Posterior cingulate gyrus (tissue), 11 donors: ENCODE results near the gene UIMC1.
A peak's percentile ranks its signal among the peaks of the same experiment; 100 is the strongest.

Experiments
- DNase-seq, 10 donors: peaks; one replicate each; pipeline versions ENCODE4 v3.0.0 to v3.0.0-alpha.2; 2020 to 2021; ENCODE audit warnings: mixed read lengths in 3 of 10
- intact Hi-C: fragments of 100-400 bp; cut with DNase I; formaldehyde crosslinking; loops from one replicate; pipeline ENCODE4 v1.15.1; 2023

The UIMC1 gene

DNA sequence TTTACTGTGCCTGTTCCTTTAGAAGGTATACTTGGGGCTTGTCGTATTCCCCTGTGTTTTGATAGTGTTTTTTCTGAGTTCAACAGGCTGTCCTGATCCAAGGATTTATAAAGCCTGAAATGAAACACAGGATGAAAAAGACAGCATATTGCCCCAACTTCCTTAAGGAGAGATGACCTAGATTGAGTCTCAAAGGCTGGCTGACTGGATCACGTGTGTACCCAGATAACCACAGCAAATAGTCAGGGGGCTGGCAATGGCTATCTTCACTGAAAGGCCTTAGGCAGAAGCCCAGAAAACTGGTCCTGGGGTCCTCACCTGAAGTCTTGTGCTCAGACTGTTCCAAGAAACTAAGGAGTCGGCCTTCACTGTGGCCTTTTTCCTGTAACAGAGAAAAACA, 99.8 kb downstream of the UIMC1 start:
- intact Hi-C loops, result no loop called here

DNA sequence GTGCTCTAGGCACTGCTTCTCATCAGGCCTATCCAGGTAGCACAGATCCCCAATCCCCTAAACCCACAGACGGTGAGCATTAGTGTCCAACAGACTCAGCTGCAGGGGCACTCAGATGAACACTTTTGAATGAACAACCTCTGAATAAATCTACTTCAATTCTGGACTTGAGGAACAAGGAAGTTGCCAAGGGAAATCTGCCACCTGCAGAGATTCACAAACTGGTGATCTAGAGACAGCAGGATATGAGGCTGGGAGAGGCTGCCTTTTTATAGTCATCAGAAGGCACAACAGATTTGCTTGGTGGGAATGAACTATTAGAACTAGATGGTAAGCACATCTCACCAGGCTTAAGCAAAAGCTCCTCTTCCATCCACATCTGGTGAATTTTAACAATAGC, 100.5 kb downstream of the UIMC1 start:
- DNase-seq, result no peak
- intact Hi-C loops, result no loop called here

More for the DNA sequence above, 99.8 kb downstream of the UIMC1 start:
- DNase-seq, result no peak

DNA sequence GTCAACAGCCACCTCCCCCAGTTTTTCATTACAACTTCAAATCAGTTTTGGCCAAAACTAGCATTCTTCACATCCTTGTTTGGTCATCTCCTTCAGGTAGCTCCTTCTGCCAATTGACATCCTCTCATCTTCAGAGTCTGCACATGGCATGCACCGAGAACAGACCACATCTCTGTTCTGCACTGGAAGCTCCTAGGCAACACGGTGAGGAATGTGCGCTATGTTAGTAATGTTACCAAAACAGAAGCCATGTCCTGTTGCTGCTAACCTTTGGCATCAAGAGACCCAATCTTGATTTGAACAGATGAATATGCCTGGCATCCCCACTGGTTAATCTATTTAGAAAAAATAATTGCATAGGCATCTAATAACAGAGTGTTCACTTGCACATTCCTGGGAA, 102.3 kb downstream of the UIMC1 start:
- intact Hi-C loops, result no loop called here
- no peak for DNase-seq

DNA sequence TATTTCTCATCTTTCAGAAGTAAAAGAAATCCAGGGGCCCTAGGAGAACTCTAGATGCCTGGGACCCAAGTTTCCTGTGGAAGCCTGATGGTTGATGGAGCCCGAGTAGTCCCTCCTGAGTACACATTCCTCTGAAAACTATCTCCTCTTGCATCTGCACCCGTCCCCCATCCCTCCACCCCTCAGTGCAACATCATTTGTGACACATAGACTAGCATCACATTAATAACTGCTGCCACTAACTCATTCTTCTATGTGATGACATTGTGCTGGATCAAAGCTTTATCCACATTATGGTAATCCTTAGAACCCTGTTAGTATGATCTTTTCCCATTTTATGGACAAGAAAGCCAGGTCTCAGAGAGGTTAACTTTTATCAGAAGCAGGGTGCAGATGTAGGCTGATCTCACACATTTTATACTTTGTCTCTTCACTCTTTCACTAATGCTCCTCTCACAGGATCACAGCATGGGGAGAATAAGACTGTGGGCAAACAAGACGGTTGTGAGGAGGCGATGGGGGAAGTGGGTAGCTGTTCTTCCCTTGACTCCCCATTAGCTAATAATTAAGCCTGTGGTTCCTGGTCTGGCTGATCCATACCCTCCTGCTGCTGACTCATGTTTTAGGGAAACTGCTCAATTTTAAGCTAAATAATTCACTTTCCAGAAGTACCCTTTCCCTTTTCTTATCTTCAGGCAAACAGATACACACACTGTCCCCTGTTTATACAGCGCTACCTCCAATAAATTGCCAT, 103.5 kb downstream of the UIMC1 start:
- DNase-seq, result no peak
- intact Hi-C loops, result no loop called here

DNA sequence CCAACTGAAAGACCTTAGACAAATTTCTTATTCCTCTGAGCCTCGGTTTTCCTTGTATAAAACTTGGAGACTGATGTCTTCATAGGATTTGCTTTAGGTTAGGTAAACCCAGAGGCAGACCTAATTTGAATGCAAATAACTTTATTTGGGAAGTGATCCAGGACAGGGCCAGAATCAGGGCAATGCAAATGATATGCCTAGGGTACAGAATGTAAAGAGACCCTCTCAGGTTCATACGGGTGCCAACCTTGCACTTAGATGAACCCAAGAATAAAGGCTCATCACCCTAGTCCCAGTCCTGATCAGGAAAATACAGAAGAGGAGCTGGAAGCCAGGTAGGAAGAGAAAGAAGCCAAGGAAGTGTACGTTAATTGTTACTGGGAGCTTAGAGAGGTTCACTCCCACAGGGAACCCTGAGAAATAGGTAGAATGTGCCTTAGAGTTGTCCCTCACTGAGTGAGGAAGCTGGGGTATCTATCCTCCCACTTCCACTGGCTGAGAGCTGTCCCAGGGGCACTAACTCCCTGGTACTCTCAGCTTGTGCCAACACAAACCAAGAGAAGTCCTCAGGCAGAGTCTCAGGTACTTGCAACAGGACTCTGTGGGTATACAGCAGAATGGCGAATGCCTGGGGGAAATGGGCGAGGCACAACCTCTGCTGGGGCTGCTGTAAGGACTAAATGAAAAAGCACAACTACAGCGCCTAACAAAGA, 104.3 kb downstream of the UIMC1 start:
- DNase-seq, result peak in 1 of 10 donors; percentile 44
- intact Hi-C loops, result no loop called here

DNA sequence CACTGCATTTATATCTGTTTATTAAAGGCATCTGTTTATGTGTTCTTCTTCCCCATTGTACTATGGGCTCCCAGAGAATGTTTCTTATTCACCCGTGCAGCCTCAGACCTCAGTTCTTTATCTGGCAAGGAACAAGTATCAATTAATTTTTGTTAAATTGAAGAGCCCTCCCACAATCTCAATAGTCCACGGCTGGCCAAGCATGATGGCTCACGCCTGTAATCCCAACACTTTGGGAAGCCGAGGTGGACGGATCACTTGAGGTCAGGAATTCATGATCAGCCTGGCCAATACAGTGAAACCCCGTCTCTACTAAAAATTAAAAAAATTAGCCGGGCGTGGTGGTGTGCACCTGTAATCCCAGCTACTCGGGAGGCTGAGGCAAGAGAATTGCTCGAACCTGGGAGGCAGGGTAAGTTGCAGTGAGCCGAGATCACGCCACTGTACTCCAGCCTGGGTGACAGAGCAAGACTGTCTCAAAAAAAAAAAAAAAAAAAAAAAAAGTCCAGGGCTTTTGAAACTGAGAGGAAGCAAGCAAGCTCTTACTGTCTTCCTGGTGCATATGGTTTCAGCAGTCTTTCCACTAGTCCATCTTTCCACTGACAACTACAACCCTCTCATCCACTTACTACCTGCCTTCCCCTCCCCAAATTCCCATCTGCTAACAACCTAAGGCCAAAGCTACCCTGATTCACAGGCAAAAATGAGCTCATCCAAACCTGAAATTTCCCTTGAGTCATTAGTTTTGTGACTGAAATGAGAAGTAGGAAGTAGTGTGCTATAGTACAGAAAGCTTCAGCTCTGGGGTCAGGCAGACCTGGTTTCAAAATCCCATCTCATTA, 105.1 kb downstream of the UIMC1 start:
- peak in 2 of 10 donors; percentile 43 to 47 for DNase-seq
- intact Hi-C loops, result no loop called here

DNA sequence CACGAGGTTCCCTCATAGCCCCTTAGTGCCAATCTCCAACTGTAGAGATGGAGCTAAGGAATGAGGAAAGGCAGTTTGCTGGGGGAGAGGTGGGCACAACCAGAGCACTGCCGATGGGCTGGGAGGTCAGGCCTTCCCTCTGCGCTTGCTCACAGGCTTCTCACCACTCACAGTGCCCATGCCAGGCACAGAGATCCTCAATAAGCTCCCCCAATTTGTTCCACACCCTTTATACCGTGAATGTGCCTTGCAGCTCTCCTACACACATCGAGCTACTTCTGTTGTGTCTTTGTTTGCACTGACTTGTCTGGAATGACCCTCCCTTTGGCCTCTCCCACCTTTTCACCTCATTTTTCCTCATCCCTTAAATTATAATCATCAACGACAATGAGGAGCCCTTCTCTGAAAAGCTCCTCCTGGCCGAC, 105.8 kb downstream of the UIMC1 start:
- DNase-seq, result peak in 1 of 10 donors; percentile 43
- intact Hi-C loops, result no loop called here

DNA sequence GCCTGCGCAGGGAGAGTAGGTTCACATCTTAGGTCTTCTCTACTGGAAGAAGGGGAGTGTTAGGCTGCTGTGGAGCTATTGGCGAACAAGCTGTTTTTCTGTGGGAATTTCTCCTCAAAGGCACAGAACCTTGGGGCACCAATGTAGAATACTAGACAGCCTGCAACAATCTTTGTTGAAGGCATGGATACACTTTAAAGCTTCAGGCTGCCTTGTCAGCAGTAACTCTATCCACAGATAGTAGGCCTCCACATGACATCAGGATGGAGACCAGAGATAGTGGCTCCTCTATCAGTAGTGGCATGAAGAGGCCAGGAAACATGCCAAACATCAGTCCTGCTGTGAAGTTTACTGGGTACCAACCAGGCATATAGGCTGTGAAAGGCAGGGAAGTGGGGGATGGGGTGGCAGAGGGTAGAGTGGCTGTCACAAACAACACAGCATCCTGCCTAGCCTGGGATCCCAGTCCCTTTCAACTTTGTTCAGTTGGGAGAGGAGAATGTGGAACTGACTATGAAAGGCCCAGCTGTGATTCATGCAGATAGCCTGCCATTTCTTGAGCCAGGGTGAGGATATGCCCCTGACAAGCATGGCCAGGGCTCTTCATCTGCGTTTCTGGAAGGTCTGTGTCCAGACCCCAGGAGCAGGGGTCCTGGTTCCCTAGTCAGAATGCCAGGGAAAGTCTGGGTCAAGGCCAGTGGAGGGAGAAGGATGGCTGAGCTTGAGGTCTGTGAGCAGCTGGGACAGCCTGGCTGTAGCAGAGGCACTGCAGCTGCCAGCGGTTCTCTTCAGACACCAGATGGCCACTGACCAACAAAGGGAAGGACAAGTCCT, 106.4 kb downstream of the UIMC1 start:
- intact Hi-C loops, result no loop called here
- peak in 2 of 10 donors; percentile 82 to 85 for DNase-seq

DNA sequence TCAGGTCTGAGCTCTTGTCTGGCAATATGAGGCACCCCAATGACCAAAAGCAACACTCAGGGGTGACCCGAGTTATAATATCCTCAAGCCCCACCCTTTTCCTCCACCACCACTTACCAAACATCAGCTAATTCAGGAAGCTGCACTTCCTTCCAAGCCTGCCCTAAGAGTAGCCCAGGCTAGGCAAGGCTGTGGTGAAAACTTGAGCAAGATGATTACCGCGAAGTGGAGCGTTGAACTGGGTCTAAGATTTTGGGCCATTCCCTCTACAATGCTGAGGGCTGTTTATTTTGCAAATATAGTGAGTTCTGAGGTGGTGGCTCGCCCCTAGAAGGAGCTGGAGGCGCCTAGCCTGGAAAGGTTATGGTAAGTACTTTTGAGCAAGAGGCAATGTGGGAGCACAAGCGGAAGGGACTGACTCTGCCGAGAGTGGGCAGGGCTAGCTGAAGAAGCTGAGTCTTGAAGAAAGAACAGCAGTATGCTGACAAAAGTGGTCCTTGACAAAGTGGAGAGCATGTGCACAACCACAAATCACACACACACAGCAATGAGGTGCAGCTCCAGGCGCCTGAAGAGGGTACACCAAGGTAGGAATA, 107.2 kb downstream of the UIMC1 start, which contains the start of gene HK3:
Gene HK3, minus strand, starts transcription at position 51 of the 596 bp plus-strand sequence. CDS start 3,187 bp downstream, outside the sequence.
- intact Hi-C loops, result no loop called here
- peak in 2 of 10 donors; percentile 59 to 70 for DNase-seq

DNA sequence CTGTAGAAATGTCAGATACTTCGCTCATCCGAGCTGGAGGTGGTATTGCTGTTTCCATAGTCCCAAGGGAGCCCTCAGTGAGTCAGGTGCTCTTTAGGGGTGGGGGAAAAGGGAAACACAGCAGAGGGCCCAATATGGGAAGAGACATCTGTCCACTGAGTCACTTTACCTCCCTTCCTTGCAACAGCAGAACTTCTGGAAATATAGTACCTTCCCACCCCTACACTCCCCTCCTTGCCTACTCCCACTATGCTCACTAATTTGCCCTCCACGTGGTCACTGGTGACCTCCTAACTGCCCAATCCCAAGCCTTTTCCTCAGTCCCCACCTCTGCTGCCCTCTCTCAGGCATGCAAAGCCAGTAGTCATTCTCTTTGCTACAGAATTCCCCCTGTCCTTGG, 109.3 kb downstream of the UIMC1 start:
- no peak for DNase-seq
- intact Hi-C loops, result no loop called here

DNA sequence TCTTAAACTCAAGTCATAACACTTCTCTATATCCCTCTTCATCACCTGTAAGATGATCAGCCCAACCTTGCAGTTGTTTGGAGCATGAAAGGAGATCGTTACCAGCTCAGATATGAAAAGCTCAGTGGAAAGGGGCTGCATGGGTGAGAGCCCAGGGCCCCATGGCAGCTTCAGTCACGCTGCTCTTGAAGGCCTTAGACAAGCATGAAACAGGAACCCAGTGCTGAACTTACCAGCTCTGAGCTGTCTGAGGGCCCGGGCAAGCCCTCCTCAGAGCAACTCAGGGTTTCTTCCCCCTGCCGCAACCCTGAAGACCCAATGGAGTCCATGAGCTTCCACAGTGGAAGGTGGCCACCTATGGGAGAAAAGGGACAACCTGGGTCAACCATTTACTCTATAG, 110.7 kb downstream of the UIMC1 start:
- DNase-seq, result peak in 1 of 10 donors; percentile 61
- intact Hi-C loops, result no loop called here

DNA sequence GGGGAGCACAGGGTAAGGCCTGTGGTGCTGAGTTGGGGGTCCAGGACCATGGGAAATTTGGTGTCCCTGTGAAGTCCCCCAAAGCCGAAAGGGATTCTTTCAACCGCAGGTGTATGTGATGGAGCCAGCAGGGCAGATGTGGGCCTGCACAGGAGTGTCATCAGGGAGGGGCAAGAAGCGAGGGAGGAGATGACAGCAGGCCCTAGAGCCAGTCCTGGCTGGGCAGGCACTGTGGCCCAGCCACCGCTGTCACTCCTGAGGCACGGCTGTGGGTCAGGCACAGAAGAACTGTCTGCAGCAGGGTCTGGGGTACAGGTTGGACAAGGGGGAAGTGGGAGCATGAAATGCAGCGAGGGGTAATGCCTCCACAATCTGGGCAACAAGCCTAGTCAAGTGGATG, 112.3 kb downstream of the UIMC1 start:
- peak in 1 of 10 donors; percentile 22 for DNase-seq
- intact Hi-C loops, result no loop called here

DNA sequence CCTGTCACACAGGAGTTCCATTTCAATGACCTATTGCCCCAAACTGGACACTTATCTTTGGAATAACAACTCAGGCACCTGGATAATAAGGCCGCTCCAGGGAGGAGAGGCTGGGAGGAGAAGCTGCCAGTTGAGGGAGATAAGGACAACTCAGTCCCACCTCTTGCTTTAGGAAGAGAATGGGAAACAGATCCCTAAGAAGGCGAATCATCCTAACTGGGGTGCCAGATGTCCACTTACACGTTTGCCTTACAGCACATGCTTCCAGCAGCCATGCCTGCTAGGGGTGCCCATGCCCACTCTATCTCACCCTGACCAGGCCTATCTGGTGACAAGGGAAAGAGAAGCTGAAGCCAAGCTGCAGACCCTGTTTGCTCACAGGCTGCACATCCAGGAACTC, 113.9 kb downstream of the UIMC1 start:
- no peak for DNase-seq
- intact Hi-C loops, result no loop called here

DNA sequence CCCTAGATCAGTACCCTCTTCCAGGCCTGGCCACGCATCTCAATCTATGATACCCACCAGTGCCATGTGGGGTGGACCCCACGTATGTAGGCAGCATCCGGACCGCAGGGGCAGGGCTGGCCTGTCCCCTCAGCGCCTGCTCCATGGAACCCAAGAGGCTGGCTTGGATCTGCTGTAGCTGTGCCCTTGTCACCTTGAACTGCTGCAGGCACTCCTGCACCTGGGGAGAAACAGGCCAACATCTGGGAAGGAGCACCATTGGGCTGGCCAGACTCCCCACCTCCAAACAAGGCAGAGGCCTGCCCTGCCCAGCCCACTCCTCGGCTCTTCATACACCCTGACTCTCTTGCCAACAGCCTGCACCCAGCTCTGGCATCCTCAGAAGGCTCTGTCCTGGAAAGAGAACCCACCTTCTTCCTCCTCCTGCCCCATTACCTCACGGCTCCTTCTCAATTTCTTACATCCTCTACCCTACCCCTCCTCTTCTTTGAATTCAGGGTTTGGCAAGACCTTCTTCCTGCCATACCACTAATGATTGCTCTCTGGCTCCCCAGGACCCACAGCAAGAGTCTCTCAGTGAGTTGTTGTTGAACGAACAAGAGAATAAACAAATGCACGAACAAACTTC, 115.1 kb downstream of the UIMC1 start:
- peak in 2 of 10 donors; percentile 55 to 65 for DNase-seq
- intact Hi-C loops, result no loop called here

DNA sequence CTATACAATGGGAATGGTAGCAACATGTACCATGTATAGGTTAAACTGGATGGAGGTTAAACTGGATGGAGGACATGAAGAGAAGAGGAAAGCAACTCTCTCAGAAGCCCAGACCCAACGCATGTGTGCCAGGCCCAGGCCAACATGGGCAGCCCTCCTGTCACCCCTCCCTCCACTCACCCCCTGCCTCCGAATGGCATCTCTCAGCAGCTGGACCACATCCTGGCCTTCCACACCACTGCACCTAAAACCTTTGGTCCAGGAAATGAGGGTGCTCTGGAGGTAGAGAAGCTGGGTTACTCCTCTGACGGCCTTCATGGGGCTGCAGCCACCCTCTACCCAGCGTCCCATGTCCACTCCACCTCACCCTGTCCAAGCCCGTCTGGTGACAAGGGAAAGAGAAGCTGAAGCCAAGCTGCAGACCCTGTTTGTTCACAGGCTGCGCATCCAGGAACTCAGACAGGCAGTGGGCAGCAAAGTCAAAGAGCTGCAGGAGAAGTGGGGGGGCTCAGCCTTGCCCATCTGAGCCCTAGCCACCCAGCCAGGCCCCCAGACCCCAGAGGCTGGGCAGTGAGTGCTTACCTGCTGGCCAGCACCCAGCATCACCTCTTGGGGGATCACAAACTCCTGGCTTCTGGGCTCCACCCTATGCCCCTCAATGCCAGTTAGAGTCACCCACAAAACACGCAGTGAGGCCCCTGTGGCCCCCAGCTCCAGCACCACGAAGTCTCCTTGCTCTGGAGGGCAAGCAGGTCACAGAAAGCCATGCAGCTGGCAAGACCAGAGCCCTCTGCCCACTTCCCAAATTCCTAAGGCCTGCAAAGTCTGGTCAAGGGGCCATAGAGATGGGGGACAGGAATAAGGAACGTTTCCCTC, 115.9 kb downstream of the UIMC1 start:
- intact Hi-C loops, result no loop called here
- peak in 2 of 10 donors; percentile 53 to 65 for DNase-seq

DNA sequence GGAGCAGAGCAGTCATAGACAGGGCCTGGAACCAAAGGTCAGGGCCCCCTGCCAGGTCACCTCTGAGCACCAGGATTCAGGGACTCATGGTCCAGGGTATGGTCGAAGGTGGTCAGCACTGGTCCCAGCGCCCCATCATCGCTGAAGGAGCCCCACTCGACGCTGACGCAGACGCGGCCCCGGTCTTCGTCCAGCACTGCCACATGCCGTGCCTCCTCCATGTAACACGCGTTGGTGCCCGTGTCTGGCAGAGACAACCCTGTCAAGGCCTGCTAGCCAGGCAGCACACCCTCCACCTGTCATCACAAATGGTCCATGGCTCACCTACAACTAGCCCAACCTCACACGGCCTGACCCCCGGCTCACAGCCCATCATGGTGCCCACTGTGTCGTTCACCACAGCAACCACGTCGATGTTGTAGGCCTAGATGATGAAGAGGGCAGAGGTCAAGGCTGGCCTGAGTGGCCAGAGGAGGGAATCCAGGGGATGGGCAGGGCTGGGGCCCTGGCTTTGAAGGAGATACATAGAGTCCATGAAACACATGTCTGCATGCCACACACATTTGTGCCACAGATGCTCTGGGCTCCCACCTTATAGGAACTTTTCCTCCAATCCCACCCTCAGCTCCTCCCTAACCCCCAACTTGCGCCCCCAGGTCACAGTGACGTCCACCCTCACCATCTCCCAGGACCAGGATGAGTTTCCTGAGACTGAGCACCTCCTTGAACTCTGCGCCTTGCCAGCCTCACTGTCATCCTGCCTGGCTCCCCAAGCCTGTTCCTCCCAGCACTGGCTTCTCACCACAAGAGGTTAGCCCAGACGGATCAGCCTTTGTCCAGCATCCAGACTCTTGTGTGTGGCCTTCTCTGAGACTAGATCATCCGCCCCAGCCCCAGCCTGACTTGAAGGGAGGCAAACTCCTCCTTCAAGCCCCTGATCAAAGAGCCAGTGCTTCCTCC, 117.0 kb downstream of the UIMC1 start:
- DNase-seq, result peak in 2 of 10 donors; percentile 66 to 77
- intact Hi-C loops, result no loop called here

DNA sequence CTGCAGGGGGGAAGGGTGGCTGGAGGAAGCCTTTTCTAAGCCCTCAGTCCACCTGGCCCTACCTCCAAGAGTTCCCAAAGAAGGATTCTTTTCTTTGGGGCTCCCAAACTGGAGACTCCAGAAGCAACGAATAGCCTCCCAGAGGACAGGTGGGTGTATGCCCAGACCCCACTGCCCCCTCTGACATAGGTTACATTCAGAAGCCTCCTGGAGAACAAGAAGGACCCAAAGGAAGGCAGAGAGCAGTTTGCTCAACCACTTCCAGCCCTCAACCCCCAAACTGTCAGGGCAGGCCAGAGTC, 117.8 kb downstream of the UIMC1 start:
- intact Hi-C loops, result no loop called here

More for the DNA sequence above, 117.8 kb downstream of the UIMC1 start:
- DNase-seq, result no peak
